K562 (cell line): ENCODE data around the gene ADK. TPM values are rescaled to one million over a fixed set of nuclear protein-coding genes. Genes with fewer than 3 reads are reported as not detected.

Source experiments
- ATAC-seq: fragments of 200-7000 bp; cut with Tn5 transposase; 3 replicates; pipeline ENCODE4 v1.9.1; 2020; ENCODE audit warnings: moderate library complexity
- BruUV-seq: library from RNA; stranded (reverse); fragments of 400-500 nt; replicated peaks from 2 replicates; lab custom pipeline; 2021; lab: Mats Ljungman, UMichigan
- CTCF ChIA-PET: fragments of 300-600 bp; formaldehyde crosslinking; extraction: SDS; loops from one replicate; lab custom pipeline; 2021; ENCODE audit warnings: low intra/inter-chr PET ratio; lab: Yijun Ruan, JAX
- POLR2A ChIA-PET: fragments of 300-600, 350-650 bp; sonication (Branson Sonifier 250); formaldehyde crosslinking; extraction: SDS; loops from one replicate; lab custom pipeline; 2021; ENCODE audit warnings: antibody characterized with exemption, inconsistent platforms; lab: Yijun Ruan, JAX
- DNase-seq, 4 experiments: peaks; one replicate each; pipeline versions ENCODE4 v3.0.0 to v3.0.0-alpha.2; 2011 to 2018; ENCODE audit warnings: low spot score in 3 of 4, mixed read lengths in 3 of 4; ENCODE audit errors: extremely low read depth in 1 of 4
- FAIRE-seq: peaks from 2 replicates; lab custom pipeline; 2011; peaks lifted over from hg19 to GRCh38; lab: Jason Lieb, UNC
- H2AFZ ChIP-seq: 2 replicates; pipeline ENCODE4 v1.6.0; 2011; ENCODE audit warnings: low read depth, low read length, control low read depth, inconsistent platforms
- H3K27ac ChIP-seq: fragments of 200-600 bp; 3 replicates; pipeline ENCODE4 v1.8.0; 2011; ENCODE audit warnings: low read depth, mild to moderate bottlenecking, control low read depth, inconsistent platforms, low read length, moderate library complexity, mixed read lengths; ENCODE audit errors: extremely low read depth
- H3K27me3 ChIP-seq, 2 experiments: fragments of 300-600 bp in 1 of 2; 2 replicates in 1 of 2; 3 replicates in 1 of 2; pipeline versions ENCODE4 v1.6.0 to v1.8.0; 2011; ENCODE audit warnings: inconsistent platforms in 2 of 2, low read length in 2 of 2, mild to moderate bottlenecking in 1 of 2, mixed read lengths in 1 of 2, moderate library complexity in 1 of 2; ENCODE audit not compliant: control insufficient read depth in 2 of 2, insufficient read depth in 2 of 2
- H3K36me3 ChIP-seq: fragments of 300-600 bp; 3 replicates; pipeline ENCODE4 v1.8.0; 2011; ENCODE audit warnings: mild to moderate bottlenecking, low read length, inconsistent platforms; ENCODE audit not compliant: control insufficient read depth, insufficient read depth
- H3K4me1 ChIP-seq, 2 experiments: fragments of 200-600 bp in 1 of 2; replicated peaks in 1 of 2; 2 replicates in 1 of 2; 3 replicates in 1 of 2; pipeline versions ENCODE4 v1.5.1 to v1.8.0; 2011; ENCODE audit warnings: inconsistent platforms in 2 of 2, low read length in 2 of 2, mild to moderate bottlenecking in 1 of 2, mixed read lengths in 1 of 2, moderate library complexity in 1 of 2; ENCODE audit not compliant: control insufficient read depth in 2 of 2, insufficient read depth in 2 of 2
- H3K4me2 ChIP-seq: 2 replicates; pipeline ENCODE4 v1.6.1; 2011; ENCODE audit warnings: low read length, control low read depth, inconsistent platforms, mixed read lengths; ENCODE audit not compliant: insufficient read depth
- H3K4me3 ChIP-seq: fragments of 200-600 bp; sonication (generic), shearing (Covaris generic); 2 replicates; pipeline ENCODE4 v1.5.1; 2016; ENCODE audit warnings: control low read depth, inconsistent platforms
- H3K79me2 ChIP-seq: fragments of 200-600 bp; 3 replicates; pipeline ENCODE4 v1.8.0; 2011; ENCODE audit warnings: low read length, inconsistent platforms; ENCODE audit not compliant: control insufficient read depth, insufficient read depth
- H3K9ac ChIP-seq, 2 experiments: 2 replicates each; pipeline versions ENCODE4 v1.6.0 to v1.6.1; 2011; ENCODE audit warnings: low read depth in 2 of 2, low read length in 2 of 2, control low read depth in 1 of 2, inconsistent platforms in 1 of 2, mild to moderate bottlenecking in 1 of 2, mixed read lengths in 1 of 2; ENCODE audit not compliant: insufficient read depth in 1 of 2
- H3K9me1 ChIP-seq: one replicate; pipeline ENCODE4 v1.6.0; 2011; ENCODE audit warnings: inconsistent platforms, mild to moderate bottlenecking, low read length, moderate library complexity; ENCODE audit not compliant: control insufficient read depth, insufficient read depth
- H3K9me3 ChIP-seq: replicated peaks from 2 replicates; pipeline ENCODE4 v1.5.1; 2011; ENCODE audit warnings: low read depth, low read length, inconsistent platforms; ENCODE audit not compliant: control insufficient read depth, insufficient read depth
- H4K20me1 ChIP-seq: replicated peaks from 2 replicates; pipeline ENCODE4 v1.6.1; 2011; ENCODE audit warnings: low read length, inconsistent platforms, mixed read lengths; ENCODE audit not compliant: control insufficient read depth, insufficient read depth
- CEBPB ChIP-seq: fragments of 450-650 bp; IDR thresholded peaks from 2 replicates; pipeline ENCODE4 v1.6.1; 2016; ENCODE audit warnings: missing genetic modification characterization, missing compliant biosample characterization
- CEBPG ChIP-seq, 3 experiments: fragments of 200-800 bp in 1 of 3; sonication (Bioruptor generic) in 1 of 3; sonication (generic) in 1 of 3; formaldehyde crosslinking in 1 of 3; IDR thresholded peaks in 2 of 3; conservative IDR thresholded peaks in 1 of 3; 2 replicates each; pipeline versions ENCODE4 v1.6.1 to v1.8.0; 2016 to 2022; ENCODE audit warnings: missing compliant biosample characterization in 2 of 3, missing genetic modification characterization in 2 of 3, mild to moderate bottlenecking in 1 of 3, missing genetic modification reagents in 1 of 3
- CHD1 ChIP-seq: fragments of 200-600 bp; sonication (generic); IDR thresholded peaks from one replicate; pipeline ENCODE4 v1.6.1; 2012; ENCODE audit warnings: mild to moderate bottlenecking, moderate library complexity, low read length, inconsistent platforms
- FOXA1 ChIP-seq: fragments of 450-650 bp; IDR thresholded peaks from 2 replicates; pipeline ENCODE4 v1.6.1; 2016; ENCODE audit warnings: mild to moderate bottlenecking, borderline replicate concordance
- FOXJ2 ChIP-seq: fragments of 200-800 bp; sonication (Bioruptor generic); IDR thresholded peaks from 2 replicates; pipeline ENCODE4 v1.6.1; 2016; ENCODE audit warnings: missing genetic modification characterization, missing compliant biosample characterization
- HIVEP1 ChIP-seq: fragments of 250-450 bp; sonication (Bioruptor Pico); IDR thresholded peaks from 2 replicates; pipeline ENCODE4 v1.4.0; 2020; ENCODE audit warnings: mild to moderate bottlenecking
- JUNB ChIP-seq: fragments of 450-650 bp; formaldehyde crosslinking; conservative IDR thresholded peaks from 2 replicates; pipeline ENCODE4 v1.4.0; 2020; ENCODE audit warnings: mild to moderate bottlenecking
- NELFE ChIP-seq: IDR thresholded peaks from 2 replicates; pipeline ENCODE4 v1.6.1; 2011; ENCODE audit warnings: mild to moderate bottlenecking; ENCODE audit not compliant: insufficient read depth, insufficient read length
- SIX5 ChIP-seq, 2 experiments: IDR thresholded peaks; 2 replicates each; pipeline ENCODE4 v1.6.1; 2011; ENCODE audit warnings: low read length in 2 of 2, borderline replicate concordance in 1 of 2, low read depth in 1 of 2, mild to moderate bottlenecking in 1 of 2, moderate library complexity in 1 of 2; ENCODE audit not compliant: insufficient read depth in 1 of 2
- SMC3 ChIP-seq: conservative IDR thresholded peaks from 2 replicates; pipeline ENCODE4 v1.6.1; 2011; ENCODE audit warnings: low read depth, low read length, improper control_type of control experiment; ENCODE audit not compliant: insufficient read depth
- TAF9B ChIP-seq: fragments of 450-650 bp; IDR thresholded peaks from 2 replicates; pipeline ENCODE4 v1.6.1; 2018; ENCODE audit warnings: mild to moderate bottlenecking; ENCODE audit not compliant: partially characterized antibody
- TCF3 ChIP-seq: sonication (generic); formaldehyde crosslinking; IDR thresholded peaks from 2 replicates; pipeline ENCODE4 v1.4.0; 2020; ENCODE audit warnings: mild to moderate bottlenecking, missing genetic modification reagents
- ZNF436 ChIP-seq: fragments of 250-450, 450-650 bp; sonication (Bioruptor Pico); formaldehyde crosslinking; IDR thresholded peaks from 2 replicates; pipeline ENCODE4 v1.7.0; 2020; ENCODE audit warnings: mild to moderate bottlenecking
- ZNF655 ChIP-seq: fragments of 250-450 bp; sonication (Bioruptor Pico); IDR thresholded peaks from 2 replicates; pipeline ENCODE4 v1.5.0; 2021
- WGBS: fragments of 100-300 bp; shearing (Covaris generic); methylation state at CpG from one replicate; pipeline ENCODE4 v1.1.6; 2016; ENCODE audit warnings: low coverage, mixed read lengths; ENCODE audit not compliant: insufficient coverage; ENCODE audit errors: missing lambda C conversion rate; 5-methylcytosine and 5-hydroxymethylcytosine counted together
- in situ Hi-C: fragments of 300-500 bp; cut with MboI; formaldehyde crosslinking; loops from 4 replicates; pipeline ENCODE4 v1.15.0; 2018; ENCODE audit warnings: inconsistent platforms, mixed read lengths
- intact Hi-C: fragments of 100-400 bp; cut with micrococcal nuclease; formaldehyde crosslinking; loops from 2 replicates; pipeline ENCODE4 v1.14.2; 2022
- polyA plus RNA-seq, 8 experiments: library from polyadenylated mRNA; depleted of rRNA in 4 of 8; stranded (reverse) in 5 of 8; unstranded in 3 of 8; fragments of >200 nt; fragmentation: Nextera tagmentation in 2 of 8; fragmentation: Illumina TruSeq in 1 of 8; extraction: Ambion mirVana in 2 of 8; extraction: Trizol in 1 of 8; gene quantifications; 2 replicates each; pipeline versions ENCODE4 v1.2.1 to v1.2.3, GENCODE V29; 2011 to 2014; ENCODE audit warnings: inconsistent platforms in 1 of 8, missing spikeins in 1 of 8
- total RNA-seq, 7 experiments: library from RNA; depleted of rRNA in 6 of 7; stranded (reverse); fragments of >200 nt in 6 of 7; fragmentation: Illumina TruSeq in 2 of 7; extraction: Trizol in 2 of 7; gene quantifications; 2 replicates each; pipeline versions ENCODE4 v1.2.1 to v1.2.3, GENCODE V29; 2011 to 2021; ENCODE audit warnings: low replicate concordance in 1 of 7
- TF ChIP-seq, protein P1 (sequence below): IDR thresholded peaks from 3 replicates; pipeline ENCODE4 v1.6.1; 2011; ENCODE audit warnings: borderline replicate concordance, mild to moderate bottlenecking; ENCODE audit not compliant: insufficient read length, insufficient read depth
- TF ChIP-seq, protein P2 (sequence below): fragments of 250-450 bp; sonication (Bioruptor Pico); IDR thresholded peaks from 2 replicates; pipeline ENCODE4 v1.8.0; 2021; ENCODE audit warnings: moderate library complexity, mild to moderate bottlenecking, inconsistent platforms

The ADK gene
- total and polyA plus RNA-seq, 9 of the 15 experiments (the other 6 are each of a cell fraction or from before 2014, with no cell fraction given) = 54.2 to 97.8 (median 73.6) TPM

DNA sequence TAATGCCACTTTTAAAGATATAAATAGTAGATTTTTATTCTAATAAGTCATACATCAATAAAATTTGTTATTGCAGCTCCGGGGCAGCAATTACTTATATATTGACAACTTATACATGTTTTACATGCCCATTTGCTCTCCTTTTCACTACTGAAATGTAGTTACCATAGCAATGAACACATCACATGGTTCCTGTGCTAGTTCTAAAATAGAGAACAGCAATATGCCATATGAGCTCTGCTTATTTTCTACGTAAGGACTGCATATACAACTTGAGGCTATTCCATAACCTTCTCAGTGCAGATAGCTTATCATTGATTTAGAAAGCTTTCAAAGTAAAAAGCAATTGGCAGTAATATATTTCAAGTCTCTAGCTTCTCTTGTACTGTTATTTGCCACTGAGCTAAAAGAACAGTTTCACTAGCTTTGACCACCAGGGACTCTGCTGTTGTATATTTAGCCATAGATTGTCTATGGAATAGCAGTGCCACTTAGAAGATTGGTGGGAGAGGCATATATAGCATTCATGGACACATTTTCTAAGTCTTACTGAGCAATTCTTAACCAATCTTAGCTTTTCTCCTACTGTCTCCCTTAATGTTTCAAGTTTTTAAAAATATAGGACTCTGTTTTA, 405.2 kb downstream of the ADK start (continued):
- no peak for TF ChIP-seq ZNF655 (CRISPR knock-in tag)
- TF ChIP-seq ZNF436 (CRISPR knock-in tag) = no peak
- no peak for TF ChIP-seq CEBPB (tag)
- TF ChIP-seq SIX5 (IDR thresholded peaks at IDR 0.05; ENCODE audit: borderline replicate concordance in 1 of 2, insufficient read depth in 1 of 2, low read depth in 1 of 2, low read length in 2 of 2) = no peak

GRCh38 chr10:74557098-74557497, 406.1 kb downstream of the ADK start:
- Histone ChIP-seq H3K4me2 (no peak overlapping the region), H3K27me3 (no peaks in the 10 kb centered on the region), H3K36me3 (no peaks in the 10 kb centered on the region), H3K4me3 (no peak overlapping the region), H3K27ac (no peak overlapping the region), H3K9ac (no peak overlapping the region), H3K9me1 (no peaks in the 10 kb centered on the region), H2AFZ (no peak overlapping the region), H3K4me1 (no peaks in the 10 kb centered on the region), H3K79me2 (no peaks in the 10 kb centered on the region), H3K9me3 (no peaks in the 10 kb centered on the region), H4K20me1 (no peaks in the 10 kb centered on the region)
- BruUV-seq = no TSS peak
- ChIA-PET CTCF (no interaction called here), POLR2A (interaction anchor here (1.5 kb wide), 1 partner anchor 554 kb away, joined by 3 read pairs; the partner anchor contains the start of gene SAMD8)
- ATAC-seq (no peak), FAIRE-seq (no peak), DNase-seq (no peak)
- in situ Hi-C loops (no loop called here), intact Hi-C loops (no loop called here)
- 13% methylated on average over 1 of the region's 1 CpG for WGBS
- TF ChIP-seq CHD1 = no peak
- no peak for TF ChIP-seq TAF9B
- TF ChIP-seq CEBPG (CRISPR knock-in tag; IDR thresholded peaks at IDR 0.05) = no peak
- peak in 1 of 2 experiments; percentile 57; a peak in 1 of 4 replicates for TF ChIP-seq CEBPG (tag; conservative IDR thresholded peaks at IDR 0.05 in 1 of 2, IDR thresholded peaks at IDR 0.05 in 1 of 2)
- no peak for TF ChIP-seq NELFE
- TF ChIP-seq, protein P1, sequence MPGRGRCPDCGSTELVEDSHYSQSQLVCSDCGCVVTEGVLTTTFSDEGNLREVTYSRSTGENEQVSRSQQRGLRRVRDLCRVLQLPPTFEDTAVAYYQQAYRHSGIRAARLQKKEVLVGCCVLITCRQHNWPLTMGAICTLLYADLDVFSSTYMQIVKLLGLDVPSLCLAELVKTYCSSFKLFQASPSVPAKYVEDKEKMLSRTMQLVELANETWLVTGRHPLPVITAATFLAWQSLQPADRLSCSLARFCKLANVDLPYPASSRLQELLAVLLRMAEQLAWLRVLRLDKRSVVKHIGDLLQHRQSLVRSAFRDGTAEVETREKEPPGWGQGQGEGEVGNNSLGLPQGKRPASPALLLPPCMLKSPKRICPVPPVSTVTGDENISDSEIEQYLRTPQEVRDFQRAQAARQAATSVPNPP = no peak
- TF ChIP-seq CEBPB (tag) = peak; percentile 71
- no peak for TF ChIP-seq HIVEP1 (CRISPR knock-in tag)
- TF ChIP-seq FOXA1 = no peak
- TF ChIP-seq, protein P2, sequence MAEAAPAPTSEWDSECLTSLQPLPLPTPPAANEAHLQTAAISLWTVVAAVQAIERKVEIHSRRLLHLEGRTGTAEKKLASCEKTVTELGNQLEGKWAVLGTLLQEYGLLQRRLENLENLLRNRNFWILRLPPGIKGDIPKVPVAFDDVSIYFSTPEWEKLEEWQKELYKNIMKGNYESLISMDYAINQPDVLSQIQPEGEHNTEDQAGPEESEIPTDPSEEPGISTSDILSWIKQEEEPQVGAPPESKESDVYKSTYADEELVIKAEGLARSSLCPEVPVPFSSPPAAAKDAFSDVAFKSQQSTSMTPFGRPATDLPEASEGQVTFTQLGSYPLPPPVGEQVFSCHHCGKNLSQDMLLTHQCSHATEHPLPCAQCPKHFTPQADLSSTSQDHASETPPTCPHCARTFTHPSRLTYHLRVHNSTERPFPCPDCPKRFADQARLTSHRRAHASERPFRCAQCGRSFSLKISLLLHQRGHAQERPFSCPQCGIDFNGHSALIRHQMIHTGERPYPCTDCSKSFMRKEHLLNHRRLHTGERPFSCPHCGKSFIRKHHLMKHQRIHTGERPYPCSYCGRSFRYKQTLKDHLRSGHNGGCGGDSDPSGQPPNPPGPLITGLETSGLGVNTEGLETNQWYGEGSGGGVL (CRISPR knock-in tag) = no peak
- no peak for TF ChIP-seq JUNB
- no peak for TF ChIP-seq SMC3
- no peak for TF ChIP-seq FOXJ2 (tag)
- no peak for TF ChIP-seq TCF3 (CRISPR knock-in tag)
